NCI-H2196 (cell line): ENCODE measurements around the gene PANX2.
A peak's percentile ranks its signal among the peaks of the same experiment; 100 is the strongest.
"Not testable (repeated sequence)": the region's sequence is repeated elsewhere in the genome, so short reads cannot be mapped to it uniquely, and the experiment has no call there.

Experiments used
- DNase-seq: peaks from one replicate; lab custom pipeline; 2025; ENCODE audit not compliant: unreplicated experiment; lab: John Stamatoyannopoulos, UW

Gene PANX2

DNA sequence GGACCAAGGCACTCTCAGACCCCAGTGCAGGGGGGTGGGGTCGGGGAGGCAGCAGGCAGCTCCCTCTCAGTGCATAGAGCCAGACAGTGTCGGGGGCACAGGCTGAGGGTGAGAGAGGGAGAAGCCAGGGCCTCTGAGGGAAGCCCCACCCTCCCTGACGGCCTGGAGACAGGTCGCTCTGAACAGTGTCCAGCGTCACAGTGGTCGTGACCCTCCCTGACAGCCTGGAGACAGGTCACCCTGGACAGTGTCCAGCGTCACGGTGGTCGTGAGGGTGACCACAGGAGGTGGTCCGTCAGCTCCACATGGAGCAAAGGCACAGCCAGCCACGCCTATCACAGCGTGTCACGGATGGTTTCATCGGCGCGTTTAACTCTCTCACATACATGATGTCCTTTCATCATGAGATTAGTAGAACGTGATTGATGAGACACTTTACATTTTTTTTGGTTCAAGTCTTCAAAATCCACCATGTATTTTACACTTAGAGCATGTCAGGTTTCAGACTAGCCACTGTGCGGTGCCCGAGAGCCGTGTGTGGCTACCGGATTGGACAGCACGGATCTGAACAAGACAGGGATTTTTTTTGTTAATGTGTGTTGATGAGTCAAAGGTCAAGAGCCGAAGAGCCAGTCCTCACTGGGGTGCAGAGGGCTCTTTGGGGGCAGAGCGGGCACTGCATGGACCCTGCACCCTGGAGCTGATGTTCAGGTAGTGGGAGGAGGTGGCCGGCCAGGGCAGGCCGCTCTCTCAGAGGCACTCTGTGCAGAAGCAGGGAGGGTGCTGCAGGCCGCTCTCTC, 23.9 kb upstream of the PANX2 start:
- no peak for DNase-seq

DNA sequence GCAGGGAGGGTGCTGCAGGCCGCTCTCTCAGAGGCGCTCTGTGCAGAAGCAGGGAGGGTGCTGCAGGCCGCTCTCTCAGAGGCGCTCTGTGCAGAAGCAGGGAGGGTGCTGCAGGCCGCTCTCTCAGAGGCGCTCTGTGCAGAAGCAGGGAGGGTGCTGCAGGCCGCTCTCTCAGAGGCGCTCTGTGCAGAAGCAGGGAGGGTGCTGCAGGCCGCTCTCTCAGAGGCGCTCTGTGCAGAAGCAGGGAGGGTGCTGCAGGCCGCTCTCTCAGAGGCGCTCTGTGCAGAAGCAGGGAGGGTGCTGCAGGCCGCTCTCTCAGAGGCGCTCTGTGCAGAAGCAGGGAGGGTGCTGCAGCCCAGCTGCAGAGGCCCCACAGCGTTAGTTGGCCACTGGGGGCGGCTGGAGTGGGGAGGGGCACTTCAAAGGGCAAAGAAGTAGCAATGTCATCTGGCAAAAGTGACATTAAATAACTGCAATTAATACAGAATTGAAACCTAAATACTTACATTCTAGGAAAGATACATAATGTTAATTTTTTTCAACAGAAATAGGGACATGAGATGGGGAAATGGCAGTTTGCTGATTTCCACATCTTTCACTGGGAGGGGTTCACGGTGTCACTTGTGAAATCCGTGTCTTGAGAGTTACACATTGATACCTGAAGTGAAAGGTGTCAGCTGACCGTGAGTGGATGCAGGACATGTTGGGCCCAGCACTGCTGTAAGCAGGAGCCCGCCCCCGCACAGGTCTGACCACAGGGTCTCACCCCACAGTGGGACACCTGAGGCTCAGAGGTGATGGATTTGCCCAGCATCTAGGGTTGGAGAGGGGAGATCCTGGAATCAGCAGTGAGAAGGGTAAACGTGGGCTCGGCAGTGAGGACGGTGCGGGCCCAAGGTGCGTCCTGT, 23.0 kb upstream of the PANX2 start:
- not testable (repeated sequence) for DNase-seq

DNA sequence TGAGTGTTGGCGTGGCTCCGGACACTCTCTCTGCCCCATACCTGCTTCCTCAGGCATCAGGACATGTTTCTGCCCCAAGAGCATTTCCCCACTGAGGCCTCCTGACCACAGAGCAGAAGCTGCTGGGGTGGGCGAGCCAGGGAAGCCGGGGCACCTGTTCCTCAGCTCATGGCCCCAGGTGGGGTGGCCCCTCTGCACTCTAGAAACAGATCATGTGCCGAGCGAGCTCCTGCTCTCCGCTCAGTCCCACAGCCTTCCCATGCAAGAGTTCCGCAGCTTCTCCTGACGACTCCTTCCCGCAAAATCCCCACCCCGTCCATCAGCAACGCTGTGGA, 22.4 kb upstream of the PANX2 start:
- DNase-seq = no peak

DNA sequence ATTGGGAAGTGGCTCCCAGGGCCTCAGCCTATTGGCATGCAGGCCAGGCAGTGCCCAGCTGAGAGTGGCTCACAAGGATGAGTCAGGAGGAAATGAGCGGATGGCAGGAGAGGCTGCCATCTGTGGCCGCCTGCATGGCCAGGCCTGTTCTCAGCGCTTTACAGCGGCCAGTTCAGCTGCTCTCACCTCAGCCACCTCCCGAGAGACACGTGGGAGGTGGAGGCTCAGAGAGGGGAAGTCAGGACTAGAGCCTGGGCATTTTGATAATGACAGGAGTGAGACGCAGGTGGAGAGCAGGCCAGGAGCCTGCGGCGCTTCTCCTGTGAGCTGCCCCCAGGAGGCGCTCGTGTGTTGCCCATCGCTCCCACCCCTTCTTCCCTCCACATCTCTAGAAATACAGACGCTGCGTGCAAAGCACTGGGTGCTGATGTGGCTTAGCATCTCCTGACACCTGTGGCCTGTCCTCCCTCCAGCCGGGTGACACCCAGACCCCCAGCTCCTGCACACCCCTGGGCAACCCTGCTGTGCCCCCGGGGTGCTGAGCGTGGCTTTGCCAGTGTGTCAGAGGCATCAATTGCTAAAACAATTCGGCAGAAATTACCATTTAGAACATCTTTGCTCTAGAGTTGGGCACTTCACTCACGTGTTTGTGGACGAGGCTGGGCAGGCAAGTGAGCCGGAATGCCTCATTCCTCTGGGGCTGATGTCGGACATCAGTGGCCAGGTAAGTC, 21.4 kb upstream of the PANX2 start:
- peak; percentile 69 for DNase-seq

DNA sequence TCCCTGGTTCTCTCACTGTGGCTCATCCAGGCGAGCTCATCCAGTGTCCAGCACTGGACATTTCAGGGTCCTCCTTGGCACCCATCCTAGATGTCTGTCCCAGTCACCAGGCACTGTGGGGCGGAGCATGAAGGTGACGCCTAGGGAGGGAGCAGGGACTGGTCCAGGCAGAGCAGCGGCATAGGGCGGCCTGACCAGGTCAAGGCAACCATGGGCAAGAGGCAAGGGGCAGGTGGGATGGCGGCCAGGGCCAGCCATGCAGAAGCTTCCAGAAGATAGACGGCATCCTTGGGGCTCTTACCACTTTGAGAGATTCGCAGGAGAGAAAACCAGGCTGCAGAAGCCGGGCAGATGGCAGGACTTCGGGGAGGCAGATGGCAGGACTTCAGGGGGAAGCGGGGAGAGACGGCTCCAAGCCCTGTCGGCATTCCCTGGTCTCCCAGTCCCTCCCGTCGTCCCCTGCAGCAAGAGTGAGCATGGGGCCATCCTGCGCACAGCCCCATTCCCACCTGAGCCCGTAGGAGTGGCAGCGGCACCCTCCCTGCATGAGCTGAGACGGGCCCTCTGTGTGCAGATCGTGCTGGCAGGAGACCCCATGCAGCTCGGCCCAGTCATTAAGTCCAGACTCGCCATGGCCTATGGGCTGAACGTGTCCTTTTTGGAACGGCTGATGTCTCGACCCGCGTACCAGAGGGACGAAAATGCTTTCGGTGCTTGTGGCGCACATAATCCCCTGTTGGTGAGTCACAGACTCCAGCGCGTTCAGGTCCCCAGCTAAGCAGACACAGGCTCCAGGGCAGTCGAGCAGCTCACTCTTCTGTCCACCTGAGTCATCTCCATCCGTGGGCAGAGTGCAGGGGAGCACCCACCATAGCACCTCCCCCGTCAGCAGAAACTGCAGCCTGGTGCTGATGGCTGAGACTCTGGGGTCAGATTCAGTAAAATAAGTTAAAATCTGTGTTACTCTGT, 20.1 kb upstream of the PANX2 start:
- no peak for DNase-seq

DNA sequence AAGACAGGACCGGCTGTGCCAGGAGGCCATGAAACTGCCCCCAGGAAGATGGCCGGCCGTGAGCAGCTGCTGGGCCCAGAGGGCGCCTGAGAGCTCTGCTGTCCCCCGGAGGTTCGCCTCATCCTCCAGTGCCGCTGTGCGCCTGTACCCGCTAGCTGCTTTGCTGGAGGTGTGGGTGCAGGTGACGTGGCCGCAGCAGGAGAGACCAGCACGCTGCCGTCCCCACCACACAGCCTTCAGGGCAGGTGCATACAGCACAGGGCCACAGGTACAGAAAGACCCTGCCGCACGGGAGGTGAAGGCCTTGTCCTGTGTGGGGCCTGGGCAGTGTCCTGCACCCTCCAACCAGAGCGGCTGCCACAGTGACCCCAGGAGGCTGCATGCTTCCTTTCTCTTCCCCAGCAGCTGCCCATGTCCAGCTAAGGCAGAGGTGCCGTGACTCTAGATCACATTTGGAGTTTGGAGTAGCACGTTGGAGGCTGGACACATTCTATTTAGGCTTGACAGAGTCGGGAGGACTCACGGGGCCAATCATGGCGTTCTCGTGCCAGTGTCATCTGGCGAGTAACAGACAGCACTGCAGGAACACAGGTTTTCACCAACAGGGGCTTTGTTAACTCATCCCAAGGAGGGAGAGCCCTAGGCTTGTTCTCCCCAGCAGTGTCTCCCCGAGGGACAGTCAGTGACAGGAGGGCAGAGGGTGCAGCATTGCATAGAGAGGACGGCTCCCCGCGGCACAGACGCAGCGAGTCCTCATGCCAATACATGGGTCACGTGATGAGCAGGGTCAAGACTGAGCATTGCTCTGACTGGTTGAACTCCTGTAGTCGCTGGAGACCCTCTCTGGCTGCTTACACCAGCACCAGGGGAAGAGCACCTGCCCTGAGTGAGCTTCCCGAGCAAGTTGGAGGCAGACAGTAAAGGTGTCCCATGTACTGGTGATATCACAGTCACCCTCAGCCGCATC, 18.7 kb upstream of the PANX2 start:
- DNase-seq = no peak

DNA sequence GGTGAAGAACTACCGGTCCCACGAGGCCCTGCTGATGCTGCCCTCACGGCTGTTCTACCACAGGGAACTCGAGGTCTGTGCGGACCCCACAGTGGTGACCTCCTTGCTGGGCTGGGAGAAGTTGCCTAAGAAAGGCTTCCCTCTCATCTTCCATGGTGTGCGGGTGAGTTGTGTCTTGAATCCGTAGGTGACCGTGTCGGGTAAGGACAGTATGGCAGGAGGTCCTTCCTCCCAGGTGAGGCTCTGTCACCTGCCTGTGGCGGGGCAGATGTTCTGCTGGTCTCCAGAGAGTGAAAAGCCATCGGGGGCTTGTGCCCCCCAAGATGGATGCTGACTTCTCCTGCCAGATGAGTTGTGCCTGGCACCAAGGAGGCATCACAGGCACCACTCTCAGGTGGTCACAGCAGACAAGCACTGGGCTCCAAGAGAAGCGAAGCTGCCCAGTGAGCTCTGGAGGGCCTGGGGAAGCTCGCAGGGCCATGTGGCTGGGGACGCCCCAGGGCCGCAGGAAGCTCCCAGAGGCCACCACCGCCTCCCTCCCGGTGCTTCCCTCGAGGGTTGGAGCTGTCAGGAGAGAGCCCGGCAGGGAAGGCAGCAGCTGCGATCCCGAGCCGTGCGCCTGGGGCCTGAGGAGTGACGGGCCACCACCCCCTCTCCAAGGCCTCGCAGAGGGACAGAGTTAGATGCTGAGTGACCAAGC, 17.3 kb upstream of the PANX2 start:
- DNase-seq = no peak

DNA sequence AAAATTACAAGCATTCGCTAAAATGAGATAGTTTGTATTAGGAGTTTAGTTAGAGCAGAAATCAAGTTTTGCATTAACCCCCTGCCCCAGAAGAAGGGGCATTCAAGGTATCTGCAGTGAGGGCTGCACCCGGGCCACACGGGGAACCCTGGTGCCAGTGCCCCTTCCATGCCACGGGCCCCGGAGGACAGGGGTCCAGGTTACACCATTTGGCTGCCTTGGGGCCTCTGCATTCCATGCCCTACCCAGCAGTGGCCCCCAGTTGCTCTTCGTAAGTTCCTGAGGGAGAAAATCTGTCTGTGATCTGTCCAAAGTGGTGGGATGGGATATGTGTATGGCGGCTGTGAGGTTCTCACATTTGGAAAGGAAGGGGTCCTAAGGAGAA, 16.8 kb upstream of the PANX2 start:
- no peak for DNase-seq

DNA sequence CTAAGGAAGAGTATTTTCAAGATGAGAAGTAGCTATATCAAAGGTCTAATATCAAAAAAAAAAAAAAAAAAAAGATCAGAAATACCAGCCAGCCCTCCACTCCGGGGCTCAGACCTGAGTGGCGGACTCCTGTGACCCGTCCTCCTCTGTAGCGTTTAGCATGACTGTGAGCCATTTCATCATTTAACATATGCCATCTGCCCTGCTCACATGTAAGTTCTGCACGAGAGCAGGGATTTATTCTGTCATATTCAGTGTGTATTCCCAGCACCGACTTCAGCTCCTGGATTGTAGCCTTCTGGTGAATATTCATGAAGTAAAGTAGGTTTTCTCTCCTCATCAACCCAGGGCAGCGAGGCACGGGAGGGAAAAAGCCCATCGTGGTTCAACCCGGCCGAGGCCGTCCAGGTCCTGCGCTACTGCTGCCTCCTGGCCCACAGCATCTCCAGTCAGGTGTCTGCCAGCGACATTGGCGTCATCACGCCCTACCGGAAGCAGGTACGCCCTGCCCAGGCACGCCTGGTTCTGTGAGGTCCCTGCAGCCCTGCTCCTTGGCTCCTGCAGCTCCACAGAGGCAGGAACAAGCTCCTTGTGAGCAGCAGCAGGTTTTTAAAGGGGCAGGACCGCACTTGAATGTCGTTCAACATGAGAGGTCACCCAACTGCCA, 12.7 kb upstream of the PANX2 start:
- no peak for DNase-seq

DNA sequence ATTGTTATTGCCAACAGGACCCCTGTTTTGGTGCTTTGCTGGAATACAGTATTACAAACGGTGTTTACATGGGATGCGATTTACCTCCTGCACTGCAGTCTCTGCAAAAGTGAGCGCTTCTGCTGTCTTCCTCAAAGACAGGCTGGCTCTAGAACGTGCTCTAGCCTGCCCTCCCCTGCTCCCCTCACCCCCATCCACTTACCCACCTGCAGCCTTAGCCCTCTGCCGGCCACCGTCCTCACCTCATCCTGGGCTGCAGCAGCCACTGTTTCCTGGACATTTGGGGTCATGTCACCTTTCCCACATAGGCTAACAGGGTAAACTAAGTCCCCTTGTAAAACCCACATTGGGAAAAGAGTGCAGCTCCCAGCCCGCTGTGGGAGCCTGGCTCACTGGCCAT, 9.6 kb upstream of the PANX2 start:
- no peak for DNase-seq

DNA sequence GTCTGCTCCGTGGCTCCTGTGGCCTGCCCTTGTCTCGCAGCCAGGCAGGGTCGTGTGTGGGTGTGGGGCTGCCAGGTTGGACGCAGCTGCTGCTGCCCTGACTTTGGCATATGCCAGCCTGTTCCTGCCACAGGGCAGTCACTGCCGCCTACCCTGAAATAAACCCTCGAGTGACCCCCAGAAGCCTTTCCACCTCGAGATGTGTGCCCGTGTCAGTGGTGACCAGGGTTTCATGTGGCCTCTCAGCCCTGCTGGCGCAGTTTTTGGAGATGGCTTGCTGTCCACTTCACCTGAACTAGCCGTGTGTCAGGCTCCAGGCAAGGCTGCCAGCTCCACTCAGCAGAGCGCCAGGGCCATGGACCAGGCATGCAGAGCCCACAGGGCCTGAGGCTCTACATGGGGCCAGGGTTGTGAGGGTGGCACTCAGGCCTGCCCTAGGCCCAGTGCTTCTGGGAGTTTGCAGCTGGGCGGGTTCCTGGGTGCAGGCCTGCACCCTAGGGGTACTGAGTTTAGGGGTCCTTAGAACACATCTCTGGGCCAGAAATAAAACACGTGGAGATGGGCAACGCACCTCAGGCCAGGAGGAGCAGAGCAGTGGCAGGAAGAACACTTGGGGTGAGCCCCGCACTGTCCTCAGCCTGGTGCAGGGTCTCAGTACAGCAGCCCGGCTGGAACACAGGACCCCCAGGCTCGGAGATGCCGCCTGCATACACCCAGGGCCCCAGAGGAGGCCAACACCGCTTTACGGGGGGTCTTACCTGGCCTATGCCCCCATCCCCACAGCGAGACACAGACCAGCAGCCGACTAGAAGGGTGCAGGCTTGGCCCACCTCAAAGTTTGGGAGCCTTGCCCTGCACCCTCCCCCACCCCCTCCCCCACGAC, 8.8 kb upstream of the PANX2 start:
- DNase-seq = no peak

DNA sequence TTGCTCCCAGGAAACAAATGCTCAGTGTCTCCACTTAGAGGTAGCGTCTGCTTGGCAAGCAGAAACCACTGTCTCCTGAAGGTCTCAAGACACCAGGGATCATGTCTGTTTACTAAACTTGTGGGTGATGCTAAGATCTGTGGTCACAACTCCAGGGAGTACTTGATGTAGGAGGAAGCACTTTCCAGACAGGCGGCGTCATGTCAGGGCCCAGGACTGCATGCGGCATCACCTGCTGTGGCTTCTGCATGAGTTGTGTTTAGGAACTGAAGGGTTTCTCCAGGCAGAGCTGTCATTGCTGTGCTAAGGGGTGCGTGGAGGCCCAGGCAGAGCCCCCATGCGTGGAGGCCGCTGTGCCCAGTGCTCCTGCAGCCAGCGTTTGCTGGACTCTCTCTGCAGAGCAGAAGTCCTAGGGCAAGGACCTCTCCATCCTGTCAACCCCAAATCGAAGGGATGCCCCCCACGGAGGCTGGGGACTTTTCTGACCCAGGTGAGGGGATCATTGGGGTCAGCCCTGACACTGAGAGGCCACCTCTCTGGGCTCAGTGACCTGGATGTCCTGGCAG, 8.1 kb upstream of the PANX2 start:
- no peak for DNase-seq

DNA sequence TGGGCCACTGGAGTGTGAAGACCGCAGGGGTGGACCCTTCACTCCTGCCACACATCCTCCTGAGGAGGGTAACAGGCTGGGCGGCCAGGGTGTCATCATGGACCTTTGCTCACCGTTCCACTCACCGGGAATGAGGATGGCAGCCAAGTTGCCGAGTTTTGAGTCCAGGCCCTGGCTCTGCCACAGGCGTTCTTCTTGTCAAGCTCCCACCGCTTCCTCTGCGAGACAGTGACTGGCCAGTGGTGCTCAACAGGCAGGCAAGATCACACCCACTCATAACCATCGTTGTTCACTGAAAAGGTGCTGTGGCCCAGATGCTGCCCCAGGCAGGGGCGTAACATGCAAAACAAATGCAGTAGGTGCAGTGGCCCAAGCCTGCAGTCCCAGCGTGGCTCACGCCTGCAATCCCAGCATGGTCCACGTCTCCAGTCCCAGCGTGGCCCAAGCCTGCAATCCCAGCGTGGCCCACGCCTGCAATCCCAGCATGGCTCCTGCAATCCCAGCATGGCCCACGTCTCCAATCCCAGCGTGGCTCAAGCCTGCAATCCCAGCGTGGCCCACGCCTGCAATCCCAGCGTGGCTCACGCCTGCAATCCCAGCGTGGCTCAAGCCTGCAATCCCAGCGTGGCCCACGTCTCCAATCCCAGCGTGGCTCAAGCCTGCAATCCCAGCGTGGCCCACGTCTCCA, 5.0 kb upstream of the PANX2 start:
- DNase-seq = no peak

DNA sequence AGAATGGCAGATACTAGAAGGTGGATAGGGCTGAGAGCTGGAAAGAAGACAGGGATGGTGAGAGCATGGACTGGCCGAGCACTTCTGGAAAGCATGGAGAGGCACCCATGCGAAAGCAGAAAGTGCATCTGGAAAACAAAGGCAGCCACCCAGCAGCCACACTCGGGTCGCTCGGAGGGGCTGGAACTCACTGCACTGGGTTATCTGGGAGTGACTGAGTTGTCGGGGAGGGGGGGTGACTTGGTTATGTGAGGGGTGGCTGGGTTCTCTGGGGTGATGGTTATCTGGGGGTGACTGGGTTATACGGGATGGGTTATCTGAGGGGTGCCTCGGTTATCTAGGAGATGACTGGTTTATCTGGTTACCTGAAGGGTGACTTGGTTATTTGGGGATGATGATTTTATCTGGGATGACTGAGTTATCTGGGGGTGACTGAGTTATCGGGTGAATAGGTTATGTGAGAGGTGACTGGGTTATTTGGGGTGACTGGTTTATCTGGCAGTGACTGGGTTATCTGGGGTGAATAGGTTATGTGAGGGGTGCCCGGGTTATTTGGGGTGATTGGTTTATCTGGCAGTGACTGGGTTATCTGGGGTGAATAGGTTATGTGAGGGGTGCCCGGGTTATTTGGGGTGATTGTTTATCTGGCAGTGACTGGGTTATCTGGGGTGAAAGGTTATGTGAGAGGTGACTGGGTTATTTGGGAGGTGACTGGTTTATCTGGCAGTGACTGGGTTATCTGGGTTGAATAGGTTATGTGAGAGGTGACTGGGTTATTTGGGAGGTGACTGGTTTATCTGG, 2.6 kb upstream of the PANX2 start:
- no peak for DNase-seq

DNA sequence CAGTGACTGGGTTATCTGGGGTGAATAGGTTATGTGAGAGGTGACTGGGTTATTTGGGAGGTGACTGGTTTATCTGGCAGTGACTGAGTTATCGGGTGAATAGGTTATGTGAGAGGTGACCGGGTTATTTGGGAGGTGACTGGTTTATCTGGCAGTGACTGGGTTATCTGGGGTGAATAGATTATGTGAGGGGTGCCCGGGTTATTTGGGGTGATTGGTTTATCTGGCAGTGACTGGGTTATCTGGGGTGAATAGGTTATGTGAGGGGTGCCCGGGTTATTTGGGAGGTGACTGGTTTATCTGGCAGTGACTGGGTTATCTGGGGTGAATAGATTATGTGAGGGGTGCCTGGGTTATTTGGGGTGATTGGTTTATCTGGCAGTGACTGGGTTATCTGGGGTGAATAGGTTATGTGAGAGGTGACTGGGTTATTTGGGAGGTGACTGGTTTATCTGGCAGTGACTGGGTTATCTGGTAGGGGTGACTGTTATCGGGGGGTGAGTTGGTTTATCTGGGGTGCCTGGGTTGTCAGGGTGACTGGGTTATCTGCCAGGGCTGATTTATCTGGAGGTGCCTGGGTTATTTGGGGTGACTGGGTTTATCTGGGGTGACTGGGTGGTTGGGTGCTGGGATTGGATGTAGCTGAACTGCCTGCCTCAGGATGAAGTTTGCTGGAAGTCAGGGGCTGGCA, 1.9 kb upstream of the PANX2 start:
- not testable (repeated sequence) for DNase-seq
